ENCODE measurements around the gene APIP.
A peak's percentile ranks its signal among the peaks of the same experiment; 100 is the strongest.
"Not testable (repeated sequence)": the region's sequence is repeated elsewhere in the genome, so short reads cannot be mapped to it uniquely, and the experiment has no call there.

APIP gene

GRCh38 chr11:34915136-34916014, 804 bp downstream of the APIP start:
- peaks cover 0 to 12% of the 10 kb centered on the region in 2 experiments; a peak in 1 of 3 replicates for H3K36me3 ChIP-seq (ENCODE audit: control insufficient read depth in 2 of 2, insufficient read depth in 1 of 2, low read length in 2 of 2)

GRCh38 chr11:34913556-34913955, 2.6 kb downstream of the APIP start:
- H3K9me3 ChIP-seq (ENCODE audit: control insufficient read depth, insufficient read depth, low read depth, low read length); H3K4me1 ChIP-seq (ENCODE audit: control insufficient read depth, insufficient read depth, low read length); POLR2A ChIA-PET; H3K4me3 ChIP-seq (ENCODE audit: low read depth, low read length); H3K27ac ChIP-seq (ENCODE audit: extremely low read depth, low read depth, low read length): not testable (repeated sequence)
- peaks cover 0 to 15% of the 10 kb centered on the region in 2 experiments; a peak in 1 of 3 replicates for H3K36me3 ChIP-seq (ENCODE audit: control insufficient read depth in 2 of 2, insufficient read depth in 1 of 2, low read length in 2 of 2)
- CTCF ChIA-PET, result interaction anchor here (0.8 kb wide), 1 partner anchor 934 kb away, joined by 3 read pairs; no protein-coding TSS in a partner anchor

More at GRCh38 chr11:34915136-34916014, 804 bp downstream of the APIP start:
- peak; percentile 50; the same call in 1 of the 2 replicates for TF ChIP-seq ZNF76 (tag by site-specific recombination; IDR thresholded peaks at IDR 0.05; ENCODE audit: borderline replicate concordance, low read depth)
- TF ChIP-seq ZBTB17 (tag by site-specific recombination; IDR thresholded peaks at IDR 0.05), result peak; percentile 62
- TF ChIP-seq ZNF175 (tag by site-specific recombination; IDR thresholded peaks at IDR 0.05), result no peak
- TF ChIP-seq ZNF639 (tag by site-specific recombination; IDR thresholded peaks at IDR 0.05), result no peak
- no peak for TF ChIP-seq ZNF549 (tag by site-specific recombination; IDR thresholded peaks at IDR 0.05)
- no peak for TF ChIP-seq ZNF747 (tag by site-specific recombination; IDR thresholded peaks at IDR 0.05)
- Histone ChIP-seq H3K9me3 (ENCODE audit: control insufficient read depth, insufficient read depth, low read depth, low read length) (no peaks in the 10 kb centered on the region), H3K4me1 (ENCODE audit: control insufficient read depth, insufficient read depth, low read length) (no peaks in the 10 kb centered on the region), H3K4me3 (ENCODE audit: low read depth, low read length) (peak overlapping the region; percentile 93), H3K27ac (ENCODE audit: extremely low read depth, low read depth, low read length) (peak overlapping the region; percentile 86)
- ChIA-PET CTCF (interaction anchor here (0.6 to 1.0 kb wide), 2 partner anchors 16 to 329 kb away, joined by 3 to 5 read pairs; no protein-coding TSS in a partner anchor), POLR2A (interaction anchor here (0.6 to 1.2 kb wide), 4 partner anchors 10 to 167 kb away, joined by 3 to 5 read pairs (median 4); no protein-coding TSS in a partner anchor)

GRCh38 chr11:34911676-34912075, 4.5 kb downstream of the APIP start:
- H3K27ac ChIP-seq (ENCODE audit: extremely low read depth, low read depth, low read length), result no peak overlapping the region
- no peak overlapping the region for H3K4me3 ChIP-seq (ENCODE audit: low read depth, low read length)
- peaks cover 0 to 15% of the 10 kb centered on the region in 2 experiments; a peak in 1 of 3 replicates for H3K36me3 ChIP-seq (ENCODE audit: control insufficient read depth in 2 of 2, insufficient read depth in 1 of 2, low read length in 2 of 2)
- no peak for TF ChIP-seq ZNF785 (tag by site-specific recombination; IDR thresholded peaks at IDR 0.05)
- no peak for TF ChIP-seq ZNF2 (tag by site-specific recombination; IDR thresholded peaks at IDR 0.05)
- TF ChIP-seq KLF7 (tag by site-specific recombination; IDR thresholded peaks at IDR 0.05; ENCODE audit: borderline replicate concordance), result no peak
- no peak for TF ChIP-seq ZNF146 (tag by site-specific recombination; IDR thresholded peaks at IDR 0.05)
- TF ChIP-seq TRIM28 (IDR thresholded peaks at IDR 0.05; ENCODE audit: borderline replicate concordance, low read length), result no peak
- no peak for TF ChIP-seq ZSCAN30 (tag by site-specific recombination; IDR thresholded peaks at IDR 0.05)
- no peak for TF ChIP-seq ZBTB17 (tag by site-specific recombination; IDR thresholded peaks at IDR 0.05)
- TF ChIP-seq ZNF792 (tag by site-specific recombination; IDR thresholded peaks at IDR 0.05), result no peak
- H3K4me1 ChIP-seq (ENCODE audit: control insufficient read depth, insufficient read depth, low read length), result no peaks in the 10 kb centered on the region
- no peaks in the 10 kb centered on the region for H3K9me3 ChIP-seq (ENCODE audit: control insufficient read depth, insufficient read depth, low read depth, low read length)
- ChIA-PET CTCF (interaction anchor here (0.8 kb wide), 1 partner anchor 399 kb away, joined by 4 read pairs; no protein-coding TSS in a partner anchor), POLR2A (no interaction called here)

GRCh38 chr11:34910817-34911216, 5.4 kb downstream of the APIP start:
- POLR2A ChIA-PET, result no interaction called here
- Histone ChIP-seq H3K9me3 (ENCODE audit: control insufficient read depth, insufficient read depth, low read depth, low read length) (no peaks in the 10 kb centered on the region), H3K27ac (ENCODE audit: extremely low read depth, low read depth, low read length) (no peak overlapping the region), H3K36me3 (ENCODE audit: control insufficient read depth in 2 of 2, insufficient read depth in 1 of 2, low read length in 2 of 2) (peaks cover 0 to 15% of the 10 kb centered on the region in 2 experiments; a peak in 1 of 3 replicates), H3K4me1 (ENCODE audit: control insufficient read depth, insufficient read depth, low read length) (no peaks in the 10 kb centered on the region), H3K4me3 (ENCODE audit: low read depth, low read length) (no peak overlapping the region)
- CTCF ChIA-PET, result interaction anchor here (1.2 kb wide), 1 partner anchor 22 kb away, joined by 3 read pairs; no protein-coding TSS in a partner anchor
- no peak for TF ChIP-seq ZBTB8A (tag by site-specific recombination; IDR thresholded peaks at IDR 0.05)
- no peak for TF ChIP-seq ZSCAN4 (tag by site-specific recombination; IDR thresholded peaks at IDR 0.05)
- TF ChIP-seq AEBP2 (tag by site-specific recombination; IDR thresholded peaks at IDR 0.05; ENCODE audit: borderline replicate concordance), result no peak
- no peak for TF ChIP-seq ZNF223 (tag by site-specific recombination; IDR thresholded peaks at IDR 0.05)
- no peak for TF ChIP-seq ZNF398 (tag by site-specific recombination; IDR thresholded peaks at IDR 0.05)
- no peak for TF ChIP-seq ZNF423 (tag by site-specific recombination; IDR thresholded peaks at IDR 0.05)
- no peak for TF ChIP-seq ZSCAN16 (tag by site-specific recombination; IDR thresholded peaks at IDR 0.05)
